Activated T-cell treated with anti-CD3 and anti-CD28 coated beads for 24 hours (primary cell): Measurements from ENCODE around the gene SEL1L3.

Experiments
- DNase-seq: peaks from one replicate; pipeline ENCODE4 v3.0.0-alpha.2; 2020; ENCODE audit warnings: low read depth

SEL1L3 gene

GRCh38 chr4:25817059-25817681, 45.6 kb downstream of the SEL1L3 start:
- no peak for DNase-seq

- no peak for DNase-seq
These were observed 46.2 kb downstream of the SEL1L3 start for GRCh38 chr4:25816591-25817058.

- DNase-seq, result no peak
These were observed 47.2 kb downstream of the SEL1L3 start for GRCh38 chr4:25815586-25815985.

- DNase-seq, result no peak
These were observed 48.3 kb downstream of the SEL1L3 start for GRCh38 chr4:25814301-25815136.

GRCh38 chr4:25813448-25814106, 49.2 kb downstream of the SEL1L3 start:
- no peak for DNase-seq

- DNase-seq, result no peak
These were observed 50.9 kb downstream of the SEL1L3 start for GRCh38 chr4:25811841-25812240.

GRCh38 chr4:25811374-25811690, 51.5 kb downstream of the SEL1L3 start:
- no peak for DNase-seq

- no peak for DNase-seq
These were observed 52.1 kb downstream of the SEL1L3 start for GRCh38 chr4:25810461-25811373.

GRCh38 chr4:25809996-25810395, 52.8 kb downstream of the SEL1L3 start:
- DNase-seq, result no peak

- DNase-seq, result no peak
These were observed 55.6 kb downstream of the SEL1L3 start for GRCh38 chr4:25807102-25807728.

- no peak for DNase-seq
These were observed 57.4 kb downstream of the SEL1L3 start for GRCh38 chr4:25805255-25805860.

GRCh38 chr4:25803720-25804225, 59.0 kb downstream of the SEL1L3 start:
- DNase-seq, result no peak

GRCh38 chr4:25801594-25801993, 61.2 kb downstream of the SEL1L3 start:
- DNase-seq, result no peak

- no peak for DNase-seq
These were observed 62.5 kb downstream of the SEL1L3 start for GRCh38 chr4:25800245-25800644.

GRCh38 chr4:25799522-25799921, 63.3 kb downstream of the SEL1L3 start:
- DNase-seq, result no peak

GRCh38 chr4:25797136-25797535, 65.7 kb downstream of the SEL1L3 start:
- no peak for DNase-seq

- DNase-seq, result no peak
These were observed 67.0 kb downstream of the SEL1L3 start for GRCh38 chr4:25795566-25796454.

GRCh38 chr4:25795091-25795490, 67.7 kb downstream of the SEL1L3 start:
- DNase-seq, result no peak

- no peak for DNase-seq
These were observed 69.9 kb downstream of the SEL1L3 start for GRCh38 chr4:25792876-25793275.
